Frontal cortex (tissue), 4 donors: ENCODE measurements around the gene MFAP1. TPM values are rescaled to one million over a fixed set of nuclear protein-coding genes. Genes with fewer than 3 reads are reported as not detected.
"Not testable (repeated sequence)": the region's sequence is repeated elsewhere in the genome, so short reads cannot be mapped to it uniquely, and the experiment has no call there.

Experiments
- DNase-seq, 2 donors: peaks; one replicate each; pipeline ENCODE4 v3.0.0; 2012; ENCODE audit warnings: low spot score in 2 of 2
- FAIRE-seq: peaks from 2 replicates; lab custom pipeline; 2012; peaks lifted over from hg19 to GRCh38; lab: Jason Lieb, UNC
- total RNA-seq: library from RNA; depleted of rRNA; stranded (reverse); fragments of >200 nt; gene quantifications from one replicate; pipeline ENCODE4 v1.2.3, GENCODE V29; 2014
- donor health status: control.
- donor health status: control.
- donor health status: control.

Gene MFAP1
- total RNA-seq, 1 donor from 2014 or later: 27.3 TPM

DNA sequence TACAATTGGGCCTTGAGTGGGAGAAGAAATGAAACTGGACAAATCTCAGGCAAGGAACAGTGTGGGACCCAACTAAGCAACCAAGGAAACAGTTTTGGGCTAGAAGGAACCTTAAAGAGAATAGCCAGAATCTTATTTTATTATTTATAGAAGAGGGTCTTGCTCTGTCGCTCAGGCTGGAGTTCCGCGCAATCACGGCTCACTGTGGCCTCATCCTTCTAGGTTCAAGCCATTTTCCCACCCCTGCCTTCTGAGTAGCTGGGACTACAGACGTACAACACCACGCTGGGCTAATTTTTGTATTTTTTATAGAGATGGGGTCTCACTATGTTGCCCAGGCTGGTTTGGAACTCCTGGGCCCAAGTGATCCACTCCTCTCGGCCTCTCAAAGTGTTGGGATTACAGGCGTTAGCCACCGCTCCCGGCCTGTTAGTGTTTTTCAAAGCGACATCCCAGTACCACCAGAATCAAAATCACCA, 1.6 kb upstream of the MFAP1 start:
- no peak for DNase-seq
- no peak for FAIRE-seq

DNA sequence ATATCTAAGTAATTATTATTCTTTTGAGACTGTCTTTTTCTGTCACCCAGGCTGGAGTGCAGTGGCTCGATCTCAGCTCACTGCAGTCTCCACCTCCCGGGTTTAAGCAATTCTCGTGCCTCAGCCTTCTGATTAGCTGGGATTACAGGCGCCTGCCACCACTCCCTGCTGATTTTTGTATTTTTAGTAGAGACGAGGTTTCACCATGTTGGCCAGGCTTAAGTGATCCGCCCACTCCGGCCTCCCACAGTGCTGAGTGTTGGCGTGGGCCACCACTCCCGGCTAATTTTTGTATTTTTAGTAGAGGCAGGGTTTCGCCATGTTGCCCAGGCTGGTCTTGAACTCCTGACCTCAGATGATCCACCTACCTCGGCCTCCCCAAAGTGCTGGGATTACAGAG, 815 bp upstream of the MFAP1 start:
- DNase-seq, FAIRE-seq: not testable (repeated sequence)

DNA sequence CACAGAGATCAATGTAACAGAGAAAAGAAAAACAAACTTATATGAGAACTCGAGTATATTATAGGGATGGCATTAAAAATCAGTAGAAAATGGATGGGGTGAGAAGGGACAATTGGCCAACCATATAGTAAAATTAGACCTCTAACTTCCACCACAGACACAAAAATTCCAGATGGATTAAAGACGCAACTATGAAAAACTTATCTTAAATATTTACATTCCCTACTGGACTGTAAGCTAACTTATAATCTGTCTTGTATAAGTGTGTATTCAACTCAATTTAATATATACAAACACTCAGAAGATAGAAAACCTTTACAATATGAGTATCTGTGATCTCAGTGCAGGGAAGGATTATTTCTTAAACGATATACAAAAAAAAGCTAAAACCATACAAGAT, 3.0 kb downstream of the MFAP1 start:
- DNase-seq: no peak
- FAIRE-seq: no peak

DNA sequence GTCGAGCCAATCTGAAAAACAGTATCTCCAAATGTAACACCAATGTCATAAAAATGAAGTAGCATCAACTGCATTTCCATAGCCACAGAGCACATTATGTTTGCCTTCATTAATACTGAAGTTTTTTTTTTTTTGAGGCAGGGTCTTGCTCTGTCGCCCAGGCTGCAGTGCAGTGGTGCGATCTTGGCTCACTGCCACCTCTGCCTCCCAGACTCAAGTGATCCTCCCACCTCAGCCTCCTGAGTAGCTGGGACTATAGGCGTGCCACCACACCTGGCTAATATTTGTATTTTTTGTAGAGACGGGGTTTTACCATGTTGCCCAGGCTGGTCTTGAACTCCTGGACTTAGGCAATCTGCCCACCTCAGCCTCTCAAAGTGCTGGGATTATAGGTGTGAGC, 9.4 kb downstream of the MFAP1 start:
- not testable (repeated sequence) for DNase-seq, FAIRE-seq

DNA sequence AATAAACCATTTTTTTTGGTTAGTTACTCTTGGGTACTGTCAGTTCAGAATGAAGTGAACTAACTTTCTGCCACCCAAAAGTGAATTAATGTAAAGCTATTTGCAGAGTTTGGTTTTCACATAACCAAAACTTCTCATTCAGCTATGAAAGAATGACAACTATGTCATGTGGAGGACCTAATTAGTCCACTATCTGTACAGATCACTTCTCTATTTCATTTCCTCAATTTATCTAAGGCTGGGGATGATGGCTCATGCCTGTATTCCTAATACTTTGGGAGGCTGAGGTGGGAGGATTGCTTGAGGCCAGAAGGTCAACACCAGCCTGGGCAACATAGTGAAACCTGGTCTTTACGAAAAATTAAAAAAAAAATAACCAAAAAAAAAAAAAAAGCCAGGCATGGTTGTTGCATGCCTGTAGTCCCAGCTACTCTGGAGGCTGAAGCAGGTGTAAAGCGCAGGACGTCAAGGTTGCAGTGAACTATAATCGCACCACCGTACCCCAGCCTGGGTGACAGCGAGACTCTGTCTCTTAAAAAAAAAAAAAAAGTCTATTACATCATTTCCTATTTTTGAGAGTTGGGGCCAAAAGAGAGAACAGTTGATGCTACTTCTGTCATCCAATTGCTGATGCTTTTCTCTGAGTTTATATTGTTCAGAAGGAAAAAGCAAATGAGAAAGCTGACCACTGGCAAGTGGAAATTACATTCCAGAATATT, 15.4 kb downstream of the MFAP1 start:
- no peak for FAIRE-seq
- no peak for DNase-seq

DNA sequence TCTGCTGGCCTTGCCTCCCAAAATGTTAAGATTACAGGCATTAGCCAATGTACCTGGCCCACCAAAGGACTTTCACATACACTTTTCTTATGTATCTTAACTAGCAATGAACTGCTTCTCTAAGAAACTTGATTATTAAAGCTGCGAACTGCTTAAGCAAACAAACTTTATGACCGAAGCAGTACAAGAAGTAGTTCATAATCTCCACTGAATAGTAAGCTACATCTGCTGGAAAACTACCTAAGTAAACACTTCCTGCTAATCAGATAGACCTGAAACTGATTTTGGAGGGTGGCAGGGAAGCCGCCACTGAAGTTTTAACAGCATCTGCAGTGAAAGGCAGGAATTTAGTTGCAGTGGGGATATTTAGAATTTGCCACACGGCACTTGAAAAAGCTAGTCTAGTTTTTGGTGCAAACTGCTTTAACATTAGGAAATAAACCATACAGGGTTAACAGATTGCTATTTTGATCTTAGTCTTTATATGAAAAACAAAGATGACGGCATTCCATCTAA, 16.0 kb downstream of the MFAP1 start:
- no peak for FAIRE-seq
- DNase-seq: no peak

DNA sequence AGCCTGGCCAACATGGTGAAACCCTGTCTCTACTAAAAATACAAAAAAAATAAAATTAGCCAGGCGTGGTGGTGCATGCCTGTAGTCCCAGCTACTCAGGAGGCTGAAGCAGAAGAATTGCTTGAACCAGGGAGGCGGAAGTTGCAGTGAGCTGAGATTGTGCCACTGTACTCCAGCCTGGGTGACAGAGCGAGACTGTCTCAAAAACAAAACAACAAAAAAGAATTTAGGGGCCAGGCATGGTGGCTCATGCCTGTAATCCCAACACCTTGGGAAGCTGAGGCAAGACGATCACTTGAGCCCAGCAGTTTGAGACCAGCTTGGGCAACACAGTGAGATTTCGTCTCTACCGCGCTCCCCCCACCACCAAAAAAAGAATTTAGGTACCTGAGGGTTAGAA, 21.8 kb downstream of the MFAP1 start:
- not testable (repeated sequence) for DNase-seq

DNA sequence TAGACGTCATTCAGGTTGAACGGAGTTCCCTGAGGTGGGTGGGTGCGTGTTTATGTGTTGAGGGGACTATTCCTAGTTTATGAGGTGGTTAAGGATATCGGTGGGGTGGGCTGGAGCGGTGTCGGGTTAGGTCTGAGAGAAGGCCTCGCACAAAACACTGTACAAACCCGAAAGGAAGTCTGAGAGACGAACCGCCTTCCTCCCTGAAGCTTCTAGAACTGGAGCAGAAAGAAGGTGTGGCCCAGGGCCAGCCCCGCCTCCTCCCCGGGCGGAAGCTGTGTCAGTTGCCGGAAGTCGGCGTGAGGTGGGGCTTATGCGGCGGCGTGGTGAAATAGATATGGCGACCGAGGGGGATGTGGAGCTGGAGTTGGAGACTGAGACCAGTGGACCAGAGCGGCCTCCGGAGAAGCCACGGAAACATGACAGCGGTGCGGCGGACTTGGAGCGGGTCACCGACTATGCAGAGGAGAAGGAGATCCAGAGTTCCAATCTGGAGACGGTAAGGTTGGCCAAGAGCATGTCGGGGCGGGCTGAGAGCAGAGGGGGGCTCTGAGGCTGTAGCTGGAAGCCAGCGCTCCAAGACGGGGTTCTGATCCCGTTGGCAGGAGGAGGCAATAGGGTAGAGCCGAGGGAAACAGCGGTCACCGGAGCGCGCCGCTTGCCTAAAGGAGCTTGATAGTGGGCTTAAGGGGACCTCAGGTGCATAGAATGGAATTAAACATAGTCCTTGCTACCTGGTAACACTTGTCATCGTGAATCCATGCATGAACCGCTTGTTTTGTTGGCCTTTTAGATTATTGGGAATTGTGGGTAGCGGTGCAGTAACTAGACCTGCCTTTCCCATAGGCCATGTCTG, 24.0 kb downstream of the MFAP1 start, which contains the start of gene HYPK:
Gene HYPK (plus strand): TSS at position 314 of the 856 bp plus-strand sequence. CDS start 24 bp downstream, at position 338.
- FAIRE-seq: no peak

More for the DNA sequence above, 21.8 kb downstream of the MFAP1 start:
- not testable (repeated sequence) for FAIRE-seq

DNA sequence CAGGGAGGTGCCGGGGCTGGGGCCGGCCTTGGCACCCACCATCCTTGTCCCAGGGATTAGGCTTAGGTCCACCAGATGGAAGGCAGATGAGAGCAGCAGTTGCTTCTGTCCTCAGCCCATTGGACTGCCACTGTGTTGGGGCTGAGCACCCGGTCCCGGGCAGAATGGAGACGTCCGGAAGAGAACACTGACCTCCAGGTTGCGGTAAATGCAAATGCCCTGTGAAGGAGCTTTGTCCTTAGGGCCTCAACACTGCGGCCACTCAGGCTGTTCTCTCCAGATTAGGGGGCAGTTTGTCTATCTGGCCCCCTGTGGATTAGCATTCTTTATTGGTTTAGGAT, 24.6 kb downstream of the MFAP1 start, which contains the start of gene SERINC4:
Gene SERINC4 (minus strand): TSS at position 276 of the 341 bp plus-strand sequence. CDS start 234 bp downstream, at position 42.
- no peak for DNase-seq
- no peak for FAIRE-seq

More for the DNA sequence above, 24.0 kb downstream of the MFAP1 start, which contains the start of gene HYPK:
- DNase-seq: peak; percentile 69 to 88

DNA sequence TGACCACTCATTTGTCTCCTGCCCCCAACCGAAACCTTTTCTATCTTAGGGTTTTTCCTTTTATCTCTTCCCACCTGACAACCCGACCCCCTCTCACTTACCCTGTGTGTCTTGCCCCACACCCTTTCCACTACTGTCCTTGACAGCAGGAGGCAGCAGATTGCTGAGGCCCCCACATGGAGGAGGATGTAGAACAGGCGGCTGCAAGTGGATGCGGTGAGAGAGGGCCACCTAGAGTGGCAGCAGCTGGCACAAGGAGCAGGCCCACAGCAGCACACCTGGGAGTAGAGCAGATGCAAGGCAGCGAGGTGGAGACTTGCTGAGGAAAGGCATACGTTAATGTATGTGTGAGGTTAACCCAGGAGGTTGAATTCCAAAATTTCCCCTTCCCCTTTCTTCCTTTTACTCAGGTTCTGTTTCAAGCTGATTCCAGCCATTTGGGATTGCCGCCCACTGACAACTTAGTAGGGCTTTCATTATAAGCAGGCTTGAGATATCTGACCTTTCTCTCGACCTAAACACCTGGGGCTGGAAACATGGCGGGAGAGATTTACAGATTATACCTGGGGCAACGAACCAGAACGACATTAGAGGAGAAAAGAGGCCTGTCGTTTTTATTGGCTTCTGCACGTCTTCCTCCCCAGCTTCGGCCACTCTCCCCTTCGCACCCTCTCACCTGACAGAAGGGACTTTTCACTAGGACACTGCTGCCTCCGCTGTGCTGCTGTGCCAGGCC, 25.1 kb downstream of the MFAP1 start:
- FAIRE-seq (no peak), DNase-seq (no peak)

DNA sequence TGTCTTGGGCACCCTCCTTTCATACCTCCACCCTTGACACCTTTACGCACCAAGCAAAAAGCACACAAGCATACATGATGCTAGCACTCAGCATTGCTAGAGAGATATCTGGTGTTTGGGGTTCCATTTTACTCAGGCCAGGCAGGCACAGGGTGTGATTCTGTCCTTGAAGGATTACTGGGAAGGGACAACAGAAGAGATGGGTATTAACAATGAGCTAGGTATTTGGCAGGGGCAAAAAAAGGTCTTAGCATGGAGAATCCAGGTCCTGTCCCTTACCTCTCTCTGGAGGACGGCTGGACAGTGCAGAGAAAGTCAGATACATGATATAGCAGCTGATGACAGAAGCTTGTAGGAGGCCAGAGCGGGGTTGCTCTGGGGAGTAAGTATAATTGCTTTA, 27.9 kb downstream of the MFAP1 start:
- no peak for DNase-seq
- no peak for FAIRE-seq

DNA sequence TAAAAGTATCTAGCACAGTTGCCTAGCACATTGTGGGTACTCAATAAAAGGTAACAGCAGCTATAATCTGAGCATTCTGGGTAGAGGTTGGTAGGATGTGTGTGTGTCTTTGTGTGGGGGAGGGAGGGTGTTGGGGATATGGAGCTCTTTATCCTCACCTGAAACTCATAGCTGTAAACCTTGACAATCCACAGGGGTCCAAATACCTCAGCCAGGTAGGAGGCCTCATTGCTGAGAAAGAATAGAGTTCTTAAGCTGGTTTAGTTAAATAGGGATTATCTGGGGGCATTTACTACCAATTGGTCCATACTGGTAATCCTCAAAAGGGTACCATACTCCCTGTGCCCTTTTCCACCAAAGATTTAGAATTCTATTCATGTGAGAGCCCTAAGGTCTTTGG, 28.5 kb downstream of the MFAP1 start:
- no peak for DNase-seq
- FAIRE-seq: no peak

DNA sequence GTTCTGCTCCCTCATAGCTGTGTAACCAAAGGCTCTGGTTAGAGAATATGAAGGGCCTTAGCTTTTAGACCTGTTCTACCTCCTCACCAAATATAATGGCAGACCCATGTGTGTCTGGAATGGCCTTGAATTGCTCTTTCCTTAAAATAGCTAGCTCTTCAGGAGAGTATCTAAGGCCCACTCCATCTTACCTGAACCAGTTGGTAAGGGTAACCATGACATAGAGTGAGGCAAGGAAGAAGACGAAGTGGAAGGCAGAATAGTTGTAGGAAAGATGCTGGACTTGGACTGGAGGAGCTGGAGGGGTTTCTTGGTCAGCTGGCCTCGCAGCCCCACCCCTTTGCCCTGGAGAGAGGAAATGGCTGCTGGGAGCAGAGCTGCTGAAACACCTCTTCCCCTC, 29.3 kb downstream of the MFAP1 start:
- DNase-seq (no peak), FAIRE-seq (no peak)

DNA sequence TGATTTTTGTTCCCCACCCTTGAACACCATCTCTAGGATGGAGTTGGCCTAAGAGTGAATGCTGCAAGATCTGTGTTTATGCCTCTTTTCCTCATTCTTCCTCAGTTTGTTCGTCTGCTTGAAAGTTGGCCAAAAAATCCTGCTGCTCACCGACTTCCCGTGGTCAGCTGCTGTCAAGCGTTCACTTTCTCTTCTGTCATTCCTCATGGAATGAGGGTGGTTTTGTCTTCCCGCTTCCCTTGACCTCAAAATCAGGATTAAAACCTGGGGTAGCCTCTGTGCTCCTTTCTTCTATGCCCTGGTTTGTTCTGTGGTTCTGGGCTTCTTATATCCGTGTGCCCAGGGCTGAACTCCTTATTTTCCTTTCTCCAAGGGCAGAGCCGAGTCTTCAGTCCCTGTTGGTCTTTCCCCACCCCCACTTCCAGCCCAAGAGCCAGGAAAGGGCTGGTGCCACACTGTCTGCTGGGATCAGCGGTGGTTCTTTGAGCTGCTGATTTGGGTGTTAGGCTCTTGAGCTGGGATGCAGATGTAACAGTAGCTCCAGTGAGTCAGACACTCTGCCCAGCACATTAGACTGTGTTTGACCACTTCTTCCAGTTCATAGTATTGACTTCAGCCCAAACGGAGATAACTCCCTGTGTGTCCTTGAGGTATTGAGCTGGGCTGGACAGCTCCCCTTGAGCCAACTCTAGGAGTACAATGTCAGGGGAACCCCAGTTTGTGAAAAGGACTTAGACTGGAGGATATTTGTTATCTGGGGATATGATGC, 30.0 kb downstream of the MFAP1 start:
- no peak for FAIRE-seq
- no peak for DNase-seq

DNA sequence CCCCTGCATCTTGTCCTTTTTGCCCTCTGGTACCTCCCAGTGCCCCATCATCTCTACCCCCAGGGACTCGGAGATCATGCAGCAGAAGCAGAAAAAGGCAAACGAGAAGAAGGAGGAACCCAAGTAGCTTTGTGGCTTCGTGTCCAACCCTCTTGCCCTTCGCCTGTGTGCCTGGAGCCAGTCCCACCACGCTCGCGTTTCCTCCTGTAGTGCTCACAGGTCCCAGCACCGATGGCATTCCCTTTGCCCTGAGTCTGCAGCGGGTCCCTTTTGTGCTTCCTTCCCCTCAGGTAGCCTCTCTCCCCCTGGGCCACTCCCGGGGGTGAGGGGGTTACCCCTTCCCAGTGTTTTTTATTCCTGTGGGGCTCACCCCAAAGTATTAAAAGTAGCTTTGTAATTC, 30.8 kb downstream of the MFAP1 start:
- no peak for FAIRE-seq

DNA sequence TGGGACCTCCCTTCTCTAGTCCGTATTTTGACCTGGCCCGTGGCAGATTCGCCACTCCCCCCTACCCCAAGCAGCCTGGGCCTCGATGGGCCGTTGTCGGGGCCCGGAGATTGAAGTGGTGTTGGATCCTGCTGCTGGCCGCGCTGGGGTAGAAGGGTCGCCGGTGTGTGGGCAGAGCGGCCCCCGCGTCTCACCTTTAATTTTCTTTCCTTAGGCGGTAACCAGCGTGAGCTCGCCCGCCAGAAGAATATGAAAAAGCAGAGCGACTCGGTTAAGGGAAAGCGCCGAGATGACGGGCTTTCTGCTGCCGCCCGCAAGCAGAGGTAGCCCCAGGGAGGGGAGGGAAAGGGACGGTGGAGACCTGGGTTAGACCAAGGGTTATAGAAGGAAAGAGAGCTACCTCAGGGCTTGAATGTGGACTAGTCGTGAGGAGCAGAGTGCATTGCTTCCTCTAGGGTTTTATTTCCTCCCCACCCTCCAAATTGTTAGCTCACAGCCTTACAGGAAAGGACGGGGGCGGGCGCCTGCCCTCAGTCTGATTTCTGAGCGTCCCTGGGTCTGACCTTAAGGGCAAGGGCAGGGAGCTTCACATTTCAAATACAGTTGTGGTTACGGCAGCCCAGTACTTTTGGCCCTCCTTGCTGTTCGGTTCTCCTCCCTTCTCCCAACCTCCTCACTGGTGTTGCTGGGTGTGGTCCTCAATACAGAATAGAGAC, 31.6 kb downstream of the MFAP1 start:
- FAIRE-seq (no peak), DNase-seq (peak in 1 of 2 donors; percentile 46)

More for the DNA sequence above, 30.8 kb downstream of the MFAP1 start:
- DNase-seq: no peak

DNA sequence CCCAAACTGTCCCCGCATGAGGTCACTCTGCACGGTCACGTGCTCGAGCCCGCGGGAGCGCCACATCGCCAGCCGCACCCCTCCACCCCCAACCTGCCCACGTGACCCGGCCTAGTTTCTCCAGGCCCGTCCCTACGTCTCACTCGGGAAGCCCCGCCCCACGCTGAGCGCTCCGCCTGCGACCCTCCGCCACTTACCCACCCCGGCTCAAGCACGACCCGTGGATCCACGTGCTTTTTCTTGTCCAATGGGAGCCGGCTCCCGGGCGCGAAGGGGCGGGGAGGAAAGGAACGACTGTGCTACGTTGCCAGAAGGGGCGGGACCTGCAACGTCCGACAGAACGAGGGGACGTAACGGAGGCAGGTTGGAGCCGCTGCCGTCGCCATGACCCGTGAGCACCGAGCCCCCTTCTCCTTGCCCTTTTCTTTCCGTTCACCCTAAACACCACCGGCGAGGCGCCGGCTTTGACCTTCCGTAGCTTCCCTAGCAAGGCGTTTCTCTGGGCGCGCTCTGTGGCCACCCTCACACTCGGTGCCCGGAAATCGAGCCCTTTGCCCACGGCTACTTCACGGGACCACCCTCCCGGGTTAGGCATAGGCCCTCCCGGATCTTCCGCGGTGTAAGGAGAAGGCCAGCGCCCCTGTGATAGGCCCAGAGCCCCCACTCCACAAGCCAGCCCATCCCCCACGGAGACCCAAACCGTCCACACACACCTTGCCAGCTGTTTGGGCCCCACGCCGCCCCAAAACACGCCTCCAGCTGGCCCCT, 32.3 kb downstream of the MFAP1 start, which contains the start of gene SERF2:
Gene SERF2 (plus strand): TSS at position 328 of the 768 bp plus-strand sequence. CDS start 57 bp downstream, at position 385.
- peak; percentile 74 for FAIRE-seq
- peak; percentile 93 to 99 for DNase-seq

DNA sequence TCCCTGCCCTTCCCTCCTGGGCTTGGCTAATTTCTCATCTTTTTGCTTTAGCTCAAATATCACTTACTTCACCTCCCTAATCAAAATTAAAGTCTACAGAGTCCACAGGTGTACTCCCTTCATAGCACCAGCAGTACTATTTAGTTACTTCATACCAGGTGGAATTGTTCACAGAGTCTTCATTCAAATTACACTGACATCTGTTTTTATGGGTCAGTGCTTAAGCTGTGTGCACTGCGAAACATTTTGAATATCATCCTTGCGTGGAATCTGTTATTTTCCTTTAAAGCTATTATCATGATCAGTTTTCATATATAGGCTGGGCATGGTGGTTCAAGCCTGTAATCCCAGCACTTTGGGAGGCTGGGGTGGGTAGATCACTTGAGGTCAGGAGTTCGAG, 35.1 kb downstream of the MFAP1 start:
- DNase-seq (no peak), FAIRE-seq (no peak)
